Stomach (tissue), 4 donors: ENCODE measurements around the gene ZNF778.

ENCODE experiments used
- POLR2A ChIP-seq, 4 donors: fragments of 450-650 bp; IDR thresholded peaks; one replicate each; pipeline ENCODE4 v1.6.1; 2016; ENCODE audit warnings: antibody characterized with exemption in 4 of 4, control low read depth in 2 of 4, mild to moderate bottlenecking in 1 of 4, moderate library complexity in 1 of 4
- POLR2AphosphoS5 ChIP-seq, 3 donors: sonication (generic); formaldehyde crosslinking; IDR thresholded peaks; one replicate each; pipeline ENCODE4 v1.6.1; 2016; ENCODE audit warnings: antibody characterized with exemption in 3 of 3
- TF ChIP-seq, protein P1 (sequence below), 7 experiments: fragments of 450-650 bp in 4 of 7; fragments of 200-600 bp in 3 of 7; sonication (generic) in 3 of 7; IDR thresholded peaks; one replicate each; pipeline ENCODE4 v1.5.1; 2016 to 2019; ENCODE audit warnings: antibody characterized with exemption in 7 of 7, control low read depth in 2 of 7, mild to moderate bottlenecking in 1 of 7

DNA sequence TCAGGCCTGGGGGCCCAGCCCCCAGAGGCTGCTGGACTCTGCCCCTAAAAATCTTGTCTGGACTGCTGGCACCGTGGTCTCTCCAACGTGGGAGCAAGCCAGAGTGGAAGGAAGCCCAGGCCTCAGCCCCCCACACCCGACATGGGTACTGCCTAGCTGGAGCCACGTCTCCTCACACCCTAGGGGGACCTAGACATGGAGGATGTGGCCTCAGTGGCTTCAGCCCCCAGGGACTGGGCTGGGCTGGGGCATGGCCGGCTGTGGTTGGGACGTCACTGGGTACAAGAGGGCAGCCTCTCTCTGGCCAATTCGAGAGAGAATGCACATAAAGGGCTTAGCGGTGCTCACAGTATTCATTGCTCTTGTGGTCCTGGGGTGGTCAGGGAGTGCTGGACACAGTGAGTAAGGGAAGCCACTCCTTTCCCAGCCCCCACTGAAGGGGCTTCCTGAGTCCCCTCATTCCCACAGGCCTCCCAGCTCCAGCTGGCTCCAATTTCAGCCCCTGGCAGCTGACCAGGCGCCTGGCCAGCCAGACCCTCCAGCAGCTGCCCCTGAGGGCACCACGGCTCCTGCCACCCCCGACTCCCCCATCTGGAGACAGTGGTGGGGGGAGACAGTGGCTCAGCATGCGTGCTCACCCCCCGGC is 44.9 kb upstream of the ZNF778 start:
- TF ChIP-seq POLR2A (IDR thresholded peaks at IDR 0.05) (no peak), POLR2AphosphoS5 (IDR thresholded peaks at IDR 0.05) (no peak)
- TF ChIP-seq, protein P1, sequence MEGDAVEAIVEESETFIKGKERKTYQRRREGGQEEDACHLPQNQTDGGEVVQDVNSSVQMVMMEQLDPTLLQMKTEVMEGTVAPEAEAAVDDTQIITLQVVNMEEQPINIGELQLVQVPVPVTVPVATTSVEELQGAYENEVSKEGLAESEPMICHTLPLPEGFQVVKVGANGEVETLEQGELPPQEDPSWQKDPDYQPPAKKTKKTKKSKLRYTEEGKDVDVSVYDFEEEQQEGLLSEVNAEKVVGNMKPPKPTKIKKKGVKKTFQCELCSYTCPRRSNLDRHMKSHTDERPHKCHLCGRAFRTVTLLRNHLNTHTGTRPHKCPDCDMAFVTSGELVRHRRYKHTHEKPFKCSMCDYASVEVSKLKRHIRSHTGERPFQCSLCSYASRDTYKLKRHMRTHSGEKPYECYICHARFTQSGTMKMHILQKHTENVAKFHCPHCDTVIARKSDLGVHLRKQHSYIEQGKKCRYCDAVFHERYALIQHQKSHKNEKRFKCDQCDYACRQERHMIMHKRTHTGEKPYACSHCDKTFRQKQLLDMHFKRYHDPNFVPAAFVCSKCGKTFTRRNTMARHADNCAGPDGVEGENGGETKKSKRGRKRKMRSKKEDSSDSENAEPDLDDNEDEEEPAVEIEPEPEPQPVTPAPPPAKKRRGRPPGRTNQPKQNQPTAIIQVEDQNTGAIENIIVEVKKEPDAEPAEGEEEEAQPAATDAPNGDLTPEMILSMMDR (IDR thresholded peaks at IDR 0.05), result no peak
